ENCODE data around the gene FAM111A. TPM values are rescaled to one million over a fixed set of nuclear protein-coding genes. Genes with fewer than 3 reads are reported as not detected.

The FAM111A gene
- total and polyA plus RNA-seq, 7 donors: 0.91 to 5.2 (median 3.1) TPM

DNA sequence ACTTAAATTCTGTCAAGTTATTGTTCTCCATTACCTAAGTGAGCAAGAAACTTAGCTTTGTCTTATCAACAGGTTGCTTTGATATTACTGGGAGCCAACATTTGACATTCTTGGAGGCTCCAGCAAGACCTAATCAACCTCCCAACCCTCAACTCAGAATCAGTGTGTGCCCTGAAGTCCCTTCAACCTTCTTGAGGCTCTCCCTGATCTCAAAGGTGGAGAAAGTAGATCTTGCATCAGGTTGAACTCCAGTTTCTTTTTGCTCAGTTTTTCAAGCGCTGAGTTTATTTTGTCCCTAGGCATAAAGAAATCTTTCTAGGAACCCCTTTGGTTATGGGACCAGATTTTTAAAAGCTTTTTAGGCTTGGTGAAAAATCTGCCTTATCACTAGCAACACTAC lies 1.4 kb downstream of the FAM111A start:
- no peak for ATAC-seq
- TF ChIP-seq, protein P1, sequence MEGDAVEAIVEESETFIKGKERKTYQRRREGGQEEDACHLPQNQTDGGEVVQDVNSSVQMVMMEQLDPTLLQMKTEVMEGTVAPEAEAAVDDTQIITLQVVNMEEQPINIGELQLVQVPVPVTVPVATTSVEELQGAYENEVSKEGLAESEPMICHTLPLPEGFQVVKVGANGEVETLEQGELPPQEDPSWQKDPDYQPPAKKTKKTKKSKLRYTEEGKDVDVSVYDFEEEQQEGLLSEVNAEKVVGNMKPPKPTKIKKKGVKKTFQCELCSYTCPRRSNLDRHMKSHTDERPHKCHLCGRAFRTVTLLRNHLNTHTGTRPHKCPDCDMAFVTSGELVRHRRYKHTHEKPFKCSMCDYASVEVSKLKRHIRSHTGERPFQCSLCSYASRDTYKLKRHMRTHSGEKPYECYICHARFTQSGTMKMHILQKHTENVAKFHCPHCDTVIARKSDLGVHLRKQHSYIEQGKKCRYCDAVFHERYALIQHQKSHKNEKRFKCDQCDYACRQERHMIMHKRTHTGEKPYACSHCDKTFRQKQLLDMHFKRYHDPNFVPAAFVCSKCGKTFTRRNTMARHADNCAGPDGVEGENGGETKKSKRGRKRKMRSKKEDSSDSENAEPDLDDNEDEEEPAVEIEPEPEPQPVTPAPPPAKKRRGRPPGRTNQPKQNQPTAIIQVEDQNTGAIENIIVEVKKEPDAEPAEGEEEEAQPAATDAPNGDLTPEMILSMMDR (IDR thresholded peaks at IDR 0.05): no peak
- 82 to 94% (median 85%) methylated on average over 1 of the region's 1 CpG for WGBS, 3 donors
- H3K4me1 ChIP-seq: peaks cover 12% of the 10 kb centered on the region
- H3K4me3 ChIP-seq: peak overlapping the region; percentile 91
- peak overlapping the region; percentile 50 for H3K27ac ChIP-seq
- intact Hi-C loops (cut with DNase I): no loop called here
- no peaks in the 10 kb centered on the region for H3K36me3 ChIP-seq (ENCODE audit: insufficient read depth in 1 of 2, low read depth in 1 of 2)
- H3K9me3 ChIP-seq: no peaks in the 10 kb centered on the region
- H3K27me3 ChIP-seq (ENCODE audit: insufficient read depth in 3 of 3, low read length in 2 of 3): no peaks in the 10 kb centered on the region
- DNase-seq: no peak

GRCh38 chr11:59144579-59145345 lies 2.1 kb downstream of the FAM111A start:
- 1% methylated on average over 39 of the region's 39 CpGs for WGBS, 3 donors
- TF ChIP-seq, protein P1 (IDR thresholded peaks at IDR 0.05): no peak
- Histone ChIP-seq H3K36me3 (ENCODE audit: insufficient read depth in 1 of 2, low read depth in 1 of 2) (no peaks in the 10 kb centered on the region), H3K9me3 (no peaks in the 10 kb centered on the region), H3K27ac (peak overlapping the region; percentile 50), H3K4me3 (peak overlapping the region; percentile 91), H3K27me3 (ENCODE audit: insufficient read depth in 3 of 3, low read length in 2 of 3) (no peaks in the 10 kb centered on the region), H3K4me1 (peaks cover 12% of the 10 kb centered on the region)
- intact Hi-C loops (cut with DNase I): no loop called here
- DNase-seq: peak; percentile 76 to 85
- peak; percentile 77 to 86 (median 81) for ATAC-seq

DNA sequence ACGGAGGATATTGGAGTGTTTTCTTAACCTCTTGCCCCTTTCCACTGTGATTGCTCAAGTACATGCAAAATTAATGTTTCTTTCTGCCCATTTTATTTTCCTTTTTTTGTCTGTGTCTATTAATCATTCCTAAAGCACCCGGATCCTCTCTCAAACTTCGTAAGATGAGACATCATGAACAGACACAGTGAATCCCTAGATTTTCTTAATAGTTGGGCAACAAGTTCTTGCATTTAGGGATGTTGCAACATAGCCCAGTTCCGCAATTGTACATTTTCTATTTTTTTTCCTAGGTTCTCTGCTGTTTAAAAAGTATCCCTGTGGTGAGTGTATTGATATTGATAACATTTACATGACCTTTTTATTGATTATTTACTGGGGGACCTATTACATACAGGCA lies 2.9 kb downstream of the FAM111A start:
- H3K27ac ChIP-seq: no peak overlapping the region
- no peak for ATAC-seq

DNA sequence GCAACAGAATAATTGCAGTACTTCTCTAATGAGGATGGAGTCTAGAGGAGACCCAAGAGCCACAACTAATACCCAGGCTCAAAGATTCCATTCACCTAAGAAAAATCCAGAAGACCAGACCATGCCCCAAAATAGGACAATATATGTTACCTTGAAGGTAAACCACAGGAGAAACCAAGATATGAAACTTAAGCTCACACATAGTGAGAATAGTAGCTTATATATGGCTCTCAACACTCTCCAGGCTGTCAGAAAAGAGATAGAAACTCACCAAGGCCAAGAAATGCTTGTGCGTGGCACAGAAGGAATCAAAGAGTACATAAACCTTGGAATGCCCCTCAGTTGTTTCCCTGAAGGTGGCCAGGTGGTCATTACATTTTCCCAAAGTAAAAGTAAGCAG lies 9.1 kb downstream of the FAM111A start:
- DNase-seq (no peak), ATAC-seq (no peak)
- intact Hi-C loops (cut with DNase I): loop anchor here in 1 of 2 donors (10.0 kb wide), 1 partner anchor 47 kb away; the partner anchor contains the start of gene FAM111B
- H3K27me3 ChIP-seq (ENCODE audit: insufficient read depth in 3 of 3, low read length in 2 of 3): no peaks in the 10 kb centered on the region
- H3K27ac ChIP-seq: no peak overlapping the region
- 93 to 100% (median 96%) methylated on average over 1 of the region's 1 CpG for WGBS, 3 donors
- TF ChIP-seq, protein P1 (IDR thresholded peaks at IDR 0.05): no peak
- no peaks in the 10 kb centered on the region for H3K4me1 ChIP-seq
- no peaks in the 10 kb centered on the region for H3K36me3 ChIP-seq (ENCODE audit: insufficient read depth in 1 of 2, low read depth in 1 of 2)
- no peak overlapping the region for H3K4me3 ChIP-seq
- H3K9me3 ChIP-seq: no peaks in the 10 kb centered on the region

More for the DNA sequence above, 2.9 kb downstream of the FAM111A start:
- H3K4me1 ChIP-seq: peaks cover 12% of the 10 kb centered on the region
- intact Hi-C loops (cut with DNase I): no loop called here
- no peaks in the 10 kb centered on the region for H3K27me3 ChIP-seq (ENCODE audit: insufficient read depth in 3 of 3, low read length in 2 of 3)
- H3K4me3 ChIP-seq: peak overlapping the region; percentile 91
- TF ChIP-seq, protein P1 (IDR thresholded peaks at IDR 0.05): no peak
- 51 to 70% (median 62%) methylated on average over 4 of the region's 4 CpGs for WGBS, 3 donors
- H3K9me3 ChIP-seq: no peaks in the 10 kb centered on the region
- H3K36me3 ChIP-seq (ENCODE audit: insufficient read depth in 1 of 2, low read depth in 1 of 2): no peaks in the 10 kb centered on the region
- DNase-seq: no peak

All from psoas muscle (tissue), 8 donors.